HepG2 (cell line): ENCODE results near the gene PTGER3. TPM values are rescaled to one million over a fixed set of nuclear protein-coding genes. Genes with fewer than 3 reads are reported as not detected.

Experiments used
- ATAC-seq: fragments of 200-7000 bp; cut with Tn5 transposase; 3 replicates; pipeline ENCODE4 v1.9.1; 2020; ENCODE audit warnings: mild to moderate bottlenecking, moderate library complexity
- BruUV-seq: library from RNA; stranded (reverse); fragments of 400-500 nt; replicated peaks from 2 replicates; lab custom pipeline; 2021; lab: Mats Ljungman, UMichigan
- CTCF ChIA-PET: fragments of 300-600 bp; formaldehyde crosslinking; extraction: SDS; loops from one replicate; lab custom pipeline; 2021; ENCODE audit warnings: low total read pairs, inconsistent platforms, low intra/inter-chr PET ratio; lab: Yijun Ruan, JAX
- POLR2A ChIA-PET: fragments of 350-600 bp; sonication (Branson Sonifier 250); formaldehyde crosslinking; loops from one replicate; lab custom pipeline; 2020; ENCODE audit warnings: antibody characterized with exemption, inconsistent platforms; lab: Yijun Ruan, JAX
- DNase-seq: peaks from one replicate; pipeline ENCODE4 v3.0.0-alpha.2; 2015; ENCODE audit warnings: low spot score
- FAIRE-seq: peaks from 3 replicates; lab custom pipeline; 2011; peaks lifted over from hg19 to GRCh38; lab: Jason Lieb, UNC
- H2AFZ ChIP-seq: one replicate; pipeline ENCODE4 v1.6.1; 2011; ENCODE audit warnings: low read length, inconsistent platforms
- H3K27ac ChIP-seq: fragments of 300-600 bp; 3 replicates; pipeline ENCODE4 v1.8.0; 2011; ENCODE audit warnings: mixed run types, mild to moderate bottlenecking, mixed read lengths, low read length, inconsistent platforms; ENCODE audit not compliant: insufficient read depth; ENCODE audit errors: extremely low read length
- H3K27me3 ChIP-seq, 2 experiments: fragments of 200-600 bp in 1 of 2; 2 replicates in 1 of 2; 3 replicates in 1 of 2; pipeline versions ENCODE4 v1.6.0 to v1.8.0; 2011; ENCODE audit warnings: low read length in 2 of 2, mild to moderate bottlenecking in 2 of 2, moderate library complexity in 2 of 2, inconsistent platforms in 1 of 2; ENCODE audit not compliant: insufficient read depth in 2 of 2, control insufficient read depth in 1 of 2
- H3K36me3 ChIP-seq, 2 experiments: fragments of 200-600 bp in 1 of 2; replicated peaks in 1 of 2; 2 replicates in 1 of 2; 3 replicates in 1 of 2; pipeline versions ENCODE4 v1.5.1 to v1.8.0; 2011; ENCODE audit warnings: low read length in 2 of 2, inconsistent platforms in 1 of 2; ENCODE audit not compliant: insufficient read depth in 2 of 2, control insufficient read depth in 1 of 2
- H3K4me1 ChIP-seq: 2 replicates; pipeline ENCODE4 v1.5.1; 2012; ENCODE audit warnings: low read length, inconsistent platforms; ENCODE audit not compliant: insufficient read depth
- H3K4me2 ChIP-seq: 2 replicates; pipeline ENCODE4 v1.6.0; 2011; ENCODE audit warnings: low read depth, low read length, inconsistent platforms
- H3K4me3 ChIP-seq, 3 experiments: fragments of 200-600 bp in 1 of 3; sonication (generic), shearing (Covaris generic) in 1 of 3; replicated peaks in 1 of 3; 2 replicates each; pipeline ENCODE4 v1.5.1; 2011 to 2016; ENCODE audit warnings: low read length in 3 of 3, inconsistent platforms in 2 of 3, low read depth in 2 of 3, mild to moderate bottlenecking in 2 of 3, control low read depth in 1 of 3, mixed read lengths in 1 of 3; ENCODE audit not compliant: insufficient read depth in 1 of 3
- H3K79me2 ChIP-seq: one replicate; pipeline ENCODE4 v1.6.1; 2011; ENCODE audit warnings: low read length, inconsistent platforms; ENCODE audit not compliant: insufficient read depth
- H3K9ac ChIP-seq: 2 replicates; pipeline ENCODE4 v1.6.0; 2011; ENCODE audit warnings: mild to moderate bottlenecking, low read depth, low read length, inconsistent platforms; ENCODE audit not compliant: insufficient read depth
- H3K9me3 ChIP-seq: 2 replicates; pipeline ENCODE4 v1.5.1; 2012; ENCODE audit warnings: mild to moderate bottlenecking, low read length
- H4K20me1 ChIP-seq: 2 replicates; pipeline ENCODE4 v1.6.0; 2011; ENCODE audit warnings: inconsistent platforms, mild to moderate bottlenecking, low read length, moderate library complexity; ENCODE audit not compliant: insufficient read depth
- ADNP ChIP-seq: sonication (generic); formaldehyde crosslinking; IDR thresholded peaks from 2 replicates; pipeline ENCODE4 v1.4.0; 2020; ENCODE audit warnings: missing genetic modification reagents
- DDIT3 ChIP-seq: sonication (generic); formaldehyde crosslinking; IDR thresholded peaks from 2 replicates; pipeline ENCODE4 v1.4.0; 2020; ENCODE audit warnings: mild to moderate bottlenecking, missing genetic modification reagents
- KLF12 ChIP-seq: sonication (generic); formaldehyde crosslinking; IDR thresholded peaks from 2 replicates; pipeline ENCODE4 v1.4.0; 2020; ENCODE audit warnings: missing genetic modification reagents, borderline replicate concordance
- MTERF4 ChIP-seq: sonication (generic); formaldehyde crosslinking; IDR thresholded peaks from 2 replicates; pipeline ENCODE4 v1.8.0; 2023; ENCODE audit warnings: mild to moderate bottlenecking, missing genetic modification reagents
- NFIB ChIP-seq: sonication (generic); formaldehyde crosslinking; IDR thresholded peaks from 2 replicates; pipeline ENCODE4 v1.9.0; 2021; ENCODE audit warnings: missing genetic modification reagents, mild to moderate bottlenecking, borderline replicate concordance
- PAWR ChIP-seq: sonication (generic); formaldehyde crosslinking; IDR thresholded peaks from 2 replicates; pipeline ENCODE4 v1.4.0; 2020; ENCODE audit warnings: missing genetic modification reagents, mild to moderate bottlenecking, borderline replicate concordance
- SIX4 ChIP-seq: sonication (generic); formaldehyde crosslinking; IDR thresholded peaks from 2 replicates; pipeline ENCODE4 v1.4.0; 2020; ENCODE audit warnings: missing genetic modification reagents
- SP2 ChIP-seq: sonication (generic); formaldehyde crosslinking; IDR thresholded peaks from 2 replicates; pipeline ENCODE4 v1.5.1; 2020; ENCODE audit warnings: mild to moderate bottlenecking, missing genetic modification reagents
- ZBTB33 ChIP-seq: sonication (generic); formaldehyde crosslinking; IDR thresholded peaks from 2 replicates; pipeline ENCODE4 v1.4.0; 2020; ENCODE audit warnings: missing genetic modification reagents
- ZNF383 ChIP-seq: sonication (generic); formaldehyde crosslinking; IDR thresholded peaks from 2 replicates; pipeline ENCODE4 v1.4.0; 2020; ENCODE audit warnings: missing genetic modification reagents, mild to moderate bottlenecking, borderline replicate concordance
- WGBS: methylation state at CpG from one replicate; pipeline ENCODE4 v1.1.6; 2017; ENCODE audit warnings: low lambda C conversion rate; 5-methylcytosine and 5-hydroxymethylcytosine counted together
- in situ Hi-C: cut with HindIII; loops from 2 replicates; pipeline ENCODE4 v1.10.0; 2017; ENCODE audit warnings: low pct_unique_long_range_greater_than_20kb; ENCODE audit not compliant: extremely low pct_ligation_motif_present
- intact Hi-C: fragments of 100-400 bp; cut with micrococcal nuclease; formaldehyde crosslinking; loops from one replicate; pipeline ENCODE4 v1.10.0; 2022; ENCODE audit not compliant: unreplicated experiment
- polyA plus RNA-seq, 8 experiments: library from polyadenylated mRNA; depleted of rRNA in 3 of 8; stranded (reverse) in 7 of 8; unstranded in 1 of 8; fragments of >200 nt; fragmentation: Illumina TruSeq in 4 of 8; extraction: Trizol in 4 of 8; gene quantifications; 2 replicates each; pipeline versions ENCODE4 v1.2.1 to v1.2.3, GENCODE V29; 2011 to 2016; ENCODE audit warnings: low read depth in 4 of 8, missing spikeins in 1 of 8, mixed read lengths in 1 of 8; ENCODE audit not compliant: insufficient read depth in 1 of 8
- total RNA-seq, 5 experiments: library from RNA; depleted of rRNA; stranded (reverse); fragments of >200 nt; fragmentation: Illumina TruSeq; extraction: Trizol; gene quantifications; 2 replicates each; pipeline ENCODE4 v1.2.3, GENCODE V29; 2016; ENCODE audit warnings: low read depth in 1 of 5

The PTGER3 gene
- total and polyA plus RNA-seq, 2 of the 13 experiments (the other 11 are each of a cell fraction or from before 2014, with no cell fraction given) = 0.01 TPM; not detected in 1

GRCh38 chr1:70990469-70991253 is 57.0 kb downstream of the PTGER3 start:
- Histone ChIP-seq H3K27ac (no peak overlapping the region), H3K27me3 (no peaks in the 10 kb centered on the region), H4K20me1 (no peaks in the 10 kb centered on the region), H3K4me2 (no peak overlapping the region), H3K36me3 (no peaks in the 10 kb centered on the region), H3K4me3 (no peak overlapping the region), H3K9me3 (no peaks in the 10 kb centered on the region), H2AFZ (no peak overlapping the region), H3K4me1 (no peaks in the 10 kb centered on the region), H3K79me2 (no peaks in the 10 kb centered on the region), H3K9ac (no peak overlapping the region)
- FAIRE-seq = no peak
- no peak for ATAC-seq
- CTCF ChIA-PET = no interaction called here
- in situ Hi-C loops (no loop called here), intact Hi-C loops (no loop called here)
- POLR2A ChIA-PET = no interaction called here
- 0% methylated on average over 3 of the region's 3 CpGs for WGBS
- BruUV-seq = no TSS peak
- TF ChIP-seq ADNP (CRISPR knock-in tag) = no peak
- TF ChIP-seq, all 625 proteins: peak for 0
- DNase-seq = no peak

GRCh38 chr1:70987497-70987896 is 60.1 kb downstream of the PTGER3 start:
- Histone ChIP-seq H3K27ac (no peak overlapping the region), H3K4me1 (no peaks in the 10 kb centered on the region), H3K4me2 (no peak overlapping the region), H3K27me3 (no peaks in the 10 kb centered on the region), H3K4me3 (no peak overlapping the region), H3K79me2 (no peaks in the 10 kb centered on the region), H2AFZ (no peak overlapping the region), H3K9me3 (no peaks in the 10 kb centered on the region), H3K36me3 (no peaks in the 10 kb centered on the region), H3K9ac (no peak overlapping the region), H4K20me1 (no peaks in the 10 kb centered on the region)
- in situ Hi-C loops (no loop called here), intact Hi-C loops (no loop called here)
- TF ChIP-seq MTERF4 (CRISPR knock-in tag) (no peak), ZNF383 (CRISPR knock-in tag) (no peak), DDIT3 (CRISPR knock-in tag) (no peak), KLF12 (CRISPR knock-in tag) (no peak), NFIB (CRISPR knock-in tag) (no peak), SIX4 (CRISPR knock-in tag) (no peak), PAWR (CRISPR knock-in tag) (no peak), ZBTB33 (CRISPR knock-in tag) (no peak), SP2 (CRISPR knock-in tag) (no peak)
- ChIA-PET CTCF (no interaction called here), POLR2A (no interaction called here)
- no peak for DNase-seq
- 34% methylated on average over 2 of the region's 2 CpGs for WGBS
- FAIRE-seq = no peak
- no TSS peak for BruUV-seq
- no peak for ATAC-seq
